Activated naive CD4-positive, alpha-beta T cell treated with anti-CD3 and anti-CD28 coated beads for 36 hours (primary cell): ENCODE data around the gene NCK1. TPM values are rescaled to one million over a fixed set of nuclear protein-coding genes. Genes with fewer than 3 reads are reported as not detected.

Experiments used
- CTCF ChIA-PET: fragments of 350-600 bp; sonication (Branson Sonifier 250); formaldehyde crosslinking; loops from one replicate; lab custom pipeline; 2021; ENCODE audit warnings: antibody characterized with exemption; lab: Charles Lee
- DNase-seq: peaks from one replicate; pipeline ENCODE4 v3.0.0-alpha.2; 2020
- H3K27ac Mint-ChIP-seq: one replicate; pipeline ENCODE4 v1.8.0; 2021; ENCODE audit warnings: mild to moderate bottlenecking, mixed read lengths
- H3K27me3 Mint-ChIP-seq: one replicate; pipeline ENCODE4 v1.8.0; 2021; ENCODE audit warnings: low read depth, mixed read lengths
- H3K36me3 Mint-ChIP-seq: one replicate; pipeline ENCODE4 v1.8.0; 2021; ENCODE audit warnings: low read depth, mixed read lengths
- H3K4me1 Mint-ChIP-seq: one replicate; pipeline ENCODE4 v1.8.0; 2021; ENCODE audit warnings: low read depth, mixed read lengths
- H3K4me3 Mint-ChIP-seq: one replicate; pipeline ENCODE4 v1.8.0; 2021; ENCODE audit warnings: mild to moderate bottlenecking, moderate library complexity, mixed read lengths
- H3K9me3 Mint-ChIP-seq: one replicate; pipeline ENCODE4 v1.8.0; 2021; ENCODE audit warnings: mixed read lengths
- intact Hi-C: fragments of 100-400 bp; cut with micrococcal nuclease; formaldehyde crosslinking; loops from one replicate; pipeline ENCODE4 v1.15.1; 2023
- total RNA-seq, 2 experiments: library from RNA; stranded (reverse); gene quantifications; one replicate each; pipeline ENCODE4 v1.2.3, GENCODE V29; 2021

The NCK1 gene
- total RNA-seq, 2 experiments from 2014 or later = 24.1 to 29.2 TPM

DNA sequence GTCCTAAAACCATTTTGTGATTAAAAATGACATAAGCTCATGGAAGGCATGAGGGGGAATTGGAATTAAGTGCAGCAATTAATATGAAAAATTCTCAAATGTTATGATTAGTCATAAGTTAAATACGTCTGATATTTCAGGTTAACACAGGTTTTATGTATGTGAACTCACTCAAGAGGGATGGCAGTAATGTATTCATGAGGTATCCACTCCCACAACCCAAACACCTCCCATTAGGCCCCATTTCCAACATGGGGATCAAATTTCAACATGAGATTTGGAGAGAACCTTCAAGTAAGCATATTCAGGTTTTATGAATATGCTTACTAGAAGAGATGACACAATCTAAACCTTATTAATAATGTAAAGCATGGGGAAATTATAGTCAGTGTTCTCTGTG lies 54.2 kb downstream of the NCK1 start:
- H3K9me3 Mint-ChIP-seq = peaks cover 6% of the 10 kb centered on the region
- no peak overlapping the region for H3K27ac Mint-ChIP-seq
- H3K36me3 Mint-ChIP-seq = peaks cover 25% of the 10 kb centered on the region
- DNase-seq = no peak
- CTCF ChIA-PET = no interaction called here
- H3K27me3 Mint-ChIP-seq = no peaks in the 10 kb centered on the region
- H3K4me1 Mint-ChIP-seq = peaks cover 85% of the 10 kb centered on the region
- no peak overlapping the region for H3K4me3 Mint-ChIP-seq
- intact Hi-C loops = loop anchor here (5.0 kb wide), 1 partner anchor 54 kb away; the partner anchor contains the start of gene NCK1

GRCh38 chr3:136919799-136920580 lies 58.0 kb downstream of the NCK1 start:
- Mint-ChIP-seq H3K27me3 (no peaks in the 10 kb centered on the region), H3K27ac (no peak overlapping the region), H3K4me3 (no peak overlapping the region), H3K9me3 (no peaks in the 10 kb centered on the region), H3K4me1 (peaks cover 76% of the 10 kb centered on the region), H3K36me3 (peaks cover 7% of the 10 kb centered on the region)
- intact Hi-C loops = loop anchor here (1.0 to 5.0 kb wide), 4 partner anchors 8 to 58 kb away; partner anchors contain the start of gene NCK1
- DNase-seq = peak; percentile 21
- CTCF ChIA-PET = no interaction called here

DNA sequence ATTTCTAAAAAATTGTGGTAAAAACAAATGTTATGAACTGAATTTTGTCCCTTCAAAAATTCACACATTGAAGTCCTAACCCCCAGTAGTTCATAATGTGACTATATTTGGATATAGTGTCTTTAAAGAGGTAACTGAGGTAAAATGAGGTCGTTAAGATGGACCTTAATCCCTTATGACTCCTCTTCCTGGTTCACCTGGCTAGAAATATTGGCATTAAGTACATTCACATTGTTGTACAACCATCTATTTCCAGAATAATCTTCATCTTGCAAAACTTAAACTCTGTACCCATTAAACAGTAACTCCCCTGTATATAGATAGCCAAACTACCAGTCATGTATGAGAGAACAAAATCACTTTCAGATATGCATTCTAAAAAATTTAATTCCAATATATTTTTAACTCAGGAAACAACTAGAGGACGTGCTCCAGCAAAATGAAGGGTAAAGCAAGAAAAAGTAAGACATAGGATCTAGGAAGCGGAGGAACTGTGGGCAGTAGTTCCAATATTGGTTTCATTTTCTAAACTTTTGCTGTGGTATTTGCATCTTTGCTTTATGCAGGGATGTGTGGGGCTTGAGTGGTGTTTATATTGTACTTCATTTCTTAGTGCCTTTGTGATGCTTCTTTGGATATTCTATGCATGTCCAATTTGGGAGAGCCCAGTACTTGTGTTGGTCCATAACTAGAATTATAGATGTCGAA lies 59.0 kb downstream of the NCK1 start:
- intact Hi-C loops = loop anchor here (1.0 kb wide), 1 partner anchor 7 kb away; no protein-coding TSS in a partner anchor
- no peak overlapping the region for H3K27ac Mint-ChIP-seq
- H3K36me3 Mint-ChIP-seq = peaks cover 7% of the 10 kb centered on the region
- H3K9me3 Mint-ChIP-seq = no peaks in the 10 kb centered on the region
- H3K4me1 Mint-ChIP-seq = peaks cover 72% of the 10 kb centered on the region
- CTCF ChIA-PET = no interaction called here
- H3K4me3 Mint-ChIP-seq = no peak overlapping the region
- no peak for DNase-seq
- no peaks in the 10 kb centered on the region for H3K27me3 Mint-ChIP-seq

DNA sequence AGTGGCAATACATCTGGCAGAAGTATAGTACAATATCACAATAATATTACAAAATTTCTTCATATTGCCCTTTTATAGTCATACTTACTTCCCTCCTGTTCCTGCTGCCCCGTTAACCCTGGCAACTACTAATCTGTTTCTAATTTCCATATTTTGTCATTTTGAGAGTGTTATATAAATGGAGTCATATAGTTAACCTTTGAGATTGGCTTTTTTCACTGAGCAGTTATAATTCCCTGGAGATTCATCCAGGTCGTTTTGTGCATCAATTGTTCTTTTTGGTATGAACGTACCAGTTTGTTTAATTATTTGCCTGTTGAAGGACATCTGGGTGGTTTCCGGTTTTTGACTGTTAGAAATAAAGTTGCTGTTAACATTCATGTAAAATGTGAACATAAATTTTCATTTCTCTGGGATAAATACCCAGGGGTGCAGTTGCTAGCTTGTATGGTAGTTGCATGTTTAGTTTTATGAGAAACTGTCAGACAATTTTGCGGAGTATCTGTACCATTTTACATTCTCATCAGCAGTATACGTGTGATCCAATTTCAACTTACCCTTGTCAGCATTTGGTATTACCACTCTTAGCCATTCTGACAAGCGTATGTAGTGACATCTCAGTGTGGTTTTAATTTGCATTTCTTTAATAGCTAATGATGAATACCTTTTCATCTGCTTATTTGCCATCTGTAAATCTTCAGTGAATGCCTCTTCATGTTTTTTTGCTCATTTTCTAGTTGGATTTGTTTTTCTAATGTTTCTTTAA lies 63.6 kb downstream of the NCK1 start:
- peaks cover 24% of the 10 kb centered on the region for H3K36me3 Mint-ChIP-seq
- CTCF ChIA-PET = interaction anchor here (0.6 kb wide), 1 partner anchor 25 kb away, joined by 4 read pairs; no protein-coding TSS in a partner anchor
- intact Hi-C loops = no loop called here
- H3K27me3 Mint-ChIP-seq = no peaks in the 10 kb centered on the region
- peaks cover 53% of the 10 kb centered on the region for H3K4me1 Mint-ChIP-seq
- H3K27ac Mint-ChIP-seq = no peak overlapping the region
- no peak for DNase-seq
- no peak overlapping the region for H3K4me3 Mint-ChIP-seq
- no peaks in the 10 kb centered on the region for H3K9me3 Mint-ChIP-seq

DNA sequence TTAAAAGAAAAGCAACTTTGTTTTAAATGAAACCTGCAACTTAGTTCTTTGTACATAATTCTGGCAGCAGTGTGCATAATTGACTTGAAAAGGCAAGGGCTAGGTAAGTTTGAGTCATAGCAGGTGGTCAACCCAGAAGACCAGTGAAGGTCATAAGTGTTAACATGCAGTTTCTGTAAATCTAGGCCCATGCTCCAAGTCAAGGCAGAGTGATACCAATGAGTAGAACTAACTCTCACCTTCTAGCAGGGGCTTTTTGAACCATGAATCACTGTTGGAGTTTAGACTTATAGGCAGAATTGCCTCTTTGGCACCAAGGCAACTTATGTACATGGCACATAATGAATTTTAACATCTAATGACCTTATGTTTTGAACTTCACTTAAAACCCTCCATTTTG lies 66.2 kb downstream of the NCK1 start:
- Mint-ChIP-seq H3K27me3 (no peaks in the 10 kb centered on the region), H3K4me1 (peaks cover 54% of the 10 kb centered on the region), H3K9me3 (no peaks in the 10 kb centered on the region), H3K27ac (no peak overlapping the region), H3K4me3 (no peak overlapping the region), H3K36me3 (peaks cover 25% of the 10 kb centered on the region)
- CTCF ChIA-PET = interaction anchor here (0.7 kb wide), 1 partner anchor 1140 kb away, joined by 3 read pairs; no protein-coding TSS in a partner anchor
- no peak for DNase-seq
- intact Hi-C loops = loop anchor here (1.0 kb wide), 1 partner anchor 8 kb away; no protein-coding TSS in a partner anchor

GRCh38 chr3:136929977-136930670 lies 68.1 kb downstream of the NCK1 start:
- Mint-ChIP-seq H3K36me3 (peaks cover 40% of the 10 kb centered on the region), H3K4me1 (peaks cover 50% of the 10 kb centered on the region), H3K9me3 (no peaks in the 10 kb centered on the region), H3K4me3 (no peak overlapping the region), H3K27me3 (no peaks in the 10 kb centered on the region), H3K27ac (no peak overlapping the region)
- CTCF ChIA-PET = interaction anchor here (0.5 kb wide), 1 partner anchor 228 kb away, joined by 6 read pairs; no protein-coding TSS in a partner anchor
- no peak for DNase-seq
- intact Hi-C loops = loop anchor here (5.0 kb wide), 2 partner anchors 33 to 733 kb away; partner anchors contain the start of gene MSL2

GRCh38 chr3:136931606-136932005 lies 69.6 kb downstream of the NCK1 start:
- CTCF ChIA-PET = interaction anchor here (0.6 kb wide), 1 partner anchor 67 kb away, joined by 4 read pairs; no protein-coding TSS in a partner anchor
- H3K4me3 Mint-ChIP-seq = no peak overlapping the region
- DNase-seq = no peak
- peaks cover 49% of the 10 kb centered on the region for H3K4me1 Mint-ChIP-seq
- H3K9me3 Mint-ChIP-seq = peaks cover 3% of the 10 kb centered on the region
- intact Hi-C loops = loop anchor here (2.0 to 5.0 kb wide), 4 partner anchors 13 to 734 kb away; partner anchors contain the start of genes MSL2 and NCK1
- no peaks in the 10 kb centered on the region for H3K27me3 Mint-ChIP-seq
- peaks cover 50% of the 10 kb centered on the region for H3K36me3 Mint-ChIP-seq
- no peak overlapping the region for H3K27ac Mint-ChIP-seq

GRCh38 chr3:136932523-136932922 lies 70.5 kb downstream of the NCK1 start:
- Mint-ChIP-seq H3K9me3 (peaks cover 3% of the 10 kb centered on the region), H3K36me3 (peaks cover 53% of the 10 kb centered on the region), H3K4me3 (no peak overlapping the region), H3K27ac (peak overlapping the region; percentile 48), H3K27me3 (no peaks in the 10 kb centered on the region), H3K4me1 (peaks cover 48% of the 10 kb centered on the region)
- CTCF ChIA-PET = interaction anchor here (1.0 kb wide), 1 partner anchor 82 kb away, joined by 3 read pairs; no protein-coding TSS in a partner anchor
- intact Hi-C loops = loop anchor here (2.0 to 5.0 kb wide), 4 partner anchors 14 to 735 kb away; partner anchors contain the start of genes MSL2 and NCK1
- no peak for DNase-seq

DNA sequence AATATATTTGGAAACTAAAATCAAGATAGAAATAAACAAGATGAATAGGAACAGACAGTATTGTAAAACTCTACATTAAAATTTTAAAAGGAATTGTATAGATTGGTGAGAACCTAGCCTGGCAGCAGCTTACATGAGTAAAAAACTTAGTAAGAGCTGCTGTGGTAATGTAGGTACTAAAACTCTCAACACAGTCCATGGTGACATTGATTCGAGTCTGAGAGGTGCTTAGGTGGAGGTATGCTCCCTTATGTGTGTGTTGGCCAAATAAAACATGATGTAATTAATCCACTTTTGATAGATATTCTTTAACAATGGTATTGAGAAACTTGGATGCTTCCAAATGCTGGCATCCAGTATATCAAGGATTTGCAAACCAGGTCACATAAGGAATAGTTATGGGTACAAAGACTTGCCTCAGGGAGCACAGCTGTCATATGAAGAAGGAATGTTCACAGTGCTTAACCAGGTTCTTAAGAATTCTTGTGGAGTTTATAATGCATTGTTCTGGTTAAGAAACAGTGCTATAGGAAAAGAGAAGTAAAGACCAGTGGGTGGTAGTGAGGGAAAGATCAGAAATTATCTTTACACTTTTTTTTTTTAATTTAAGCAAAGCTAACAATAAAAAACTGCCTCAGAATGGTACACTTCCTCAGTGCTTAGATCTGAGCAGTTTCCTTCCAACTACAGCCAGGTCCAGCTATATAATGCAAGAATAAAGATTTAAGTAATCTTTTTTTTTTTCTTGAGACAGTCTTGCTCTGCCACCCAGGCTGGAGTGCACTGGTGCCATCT lies 71.2 kb downstream of the NCK1 start:
- Mint-ChIP-seq H3K4me1 (peaks cover 48% of the 10 kb centered on the region), H3K4me3 (no peak overlapping the region), H3K9me3 (peaks cover 3% of the 10 kb centered on the region), H3K36me3 (peaks cover 48% of the 10 kb centered on the region), H3K27ac (peak overlapping the region; percentile 48), H3K27me3 (no peaks in the 10 kb centered on the region)
- no peak for DNase-seq
- CTCF ChIA-PET = interaction anchor here (1.0 kb wide), 1 partner anchor 81 kb away, joined by 3 read pairs; no protein-coding TSS in a partner anchor
- intact Hi-C loops = loop anchor here (2.0 to 5.0 kb wide), 4 partner anchors 14 to 736 kb away; partner anchors contain the start of genes MSL2 and NCK1

GRCh38 chr3:136937175-136937574 lies 75.2 kb downstream of the NCK1 start:
- Mint-ChIP-seq H3K9me3 (peaks cover 3% of the 10 kb centered on the region), H3K27ac (no peak overlapping the region), H3K4me3 (no peak overlapping the region), H3K36me3 (peaks cover 36% of the 10 kb centered on the region), H3K4me1 (peaks cover 51% of the 10 kb centered on the region), H3K27me3 (no peaks in the 10 kb centered on the region)
- DNase-seq = no peak
- CTCF ChIA-PET = no interaction called here
- intact Hi-C loops = loop anchor here (5.0 kb wide), 1 partner anchor 185 kb away; the partner anchor contains the start of gene STAG1
